NCI-H2081 (cell line): ENCODE measurements around the gene CDH12.
A peak's percentile ranks its signal among the peaks of the same experiment; 100 is the strongest.
"Not testable (repeated sequence)": the region's sequence is repeated elsewhere in the genome, so short reads cannot be mapped to it uniquely, and the experiment has no call there.

Experiments
- DNase-seq, 2 experiments: peaks; one replicate each; lab custom pipeline; 2025; lab: John Stamatoyannopoulos, UW

Gene CDH12

GRCh38 chr5:22650511-22650910 is 202.6 kb downstream of the CDH12 start:
- no peak for DNase-seq

GRCh38 chr5:22649074-22649473 is 204.1 kb downstream of the CDH12 start:
- DNase-seq, result peak; percentile 33 to 80

DNA sequence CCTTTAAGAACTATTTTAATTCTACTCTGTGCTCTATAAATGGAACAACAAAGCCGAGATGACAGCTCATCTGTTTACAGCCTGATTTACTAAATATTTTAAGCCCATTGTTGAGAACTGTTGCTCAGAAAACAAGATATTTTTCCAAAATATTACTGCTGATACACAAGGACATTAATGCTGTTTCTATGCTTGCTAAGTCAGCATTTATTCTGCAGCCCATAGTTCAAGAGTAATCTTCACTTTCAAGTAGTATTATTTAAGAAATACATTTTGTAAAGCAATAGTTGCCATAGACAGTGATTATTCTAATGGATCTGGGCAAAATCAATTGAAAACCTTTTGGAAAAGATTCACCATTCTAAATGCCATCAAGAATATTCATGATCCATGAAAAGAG is 208.3 kb downstream of the CDH12 start:
- DNase-seq, result no peak

DNA sequence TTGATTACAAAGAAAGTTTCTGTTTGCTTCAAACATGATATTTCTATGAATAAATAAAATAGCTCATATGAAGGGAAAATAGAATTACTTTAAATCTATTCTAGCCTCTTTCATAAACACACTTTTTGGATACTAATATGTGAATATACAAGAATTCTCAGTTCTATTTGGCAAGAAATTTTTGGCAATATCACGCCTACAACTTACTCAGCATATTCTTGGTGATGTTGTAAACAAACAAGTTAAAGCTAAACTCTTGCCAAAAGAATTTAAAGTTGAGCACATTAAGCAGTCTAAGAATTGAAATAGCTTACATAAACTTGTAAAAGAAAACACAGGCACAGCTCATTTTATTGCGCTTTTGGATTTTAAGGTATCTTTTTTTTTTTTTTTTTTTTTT is 209.8 kb downstream of the CDH12 start:
- no peak for DNase-seq

DNA sequence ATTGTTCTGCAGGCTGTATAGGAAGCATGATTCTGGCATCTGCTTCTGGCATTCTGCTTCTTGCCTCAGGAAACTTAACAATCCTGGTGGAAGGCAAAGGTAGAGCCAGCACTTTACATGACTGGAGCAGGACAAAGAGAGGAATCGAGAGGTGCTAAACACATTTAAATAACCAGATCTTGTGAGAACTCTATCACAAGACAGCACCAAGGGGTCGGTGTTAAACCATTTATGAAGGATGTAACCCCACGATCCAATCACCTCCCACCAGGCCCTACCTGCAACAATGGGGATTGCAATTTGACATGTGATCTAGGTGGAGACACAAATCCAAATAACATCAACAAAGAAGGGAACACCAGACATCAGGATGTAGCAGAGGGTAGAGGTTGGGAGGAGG is 221.5 kb downstream of the CDH12 start:
- no peak for DNase-seq

- DNase-seq, result no peak
Measured at GRCh38 chr5:22627029-22627428, 226.1 kb downstream of the CDH12 start.

DNA sequence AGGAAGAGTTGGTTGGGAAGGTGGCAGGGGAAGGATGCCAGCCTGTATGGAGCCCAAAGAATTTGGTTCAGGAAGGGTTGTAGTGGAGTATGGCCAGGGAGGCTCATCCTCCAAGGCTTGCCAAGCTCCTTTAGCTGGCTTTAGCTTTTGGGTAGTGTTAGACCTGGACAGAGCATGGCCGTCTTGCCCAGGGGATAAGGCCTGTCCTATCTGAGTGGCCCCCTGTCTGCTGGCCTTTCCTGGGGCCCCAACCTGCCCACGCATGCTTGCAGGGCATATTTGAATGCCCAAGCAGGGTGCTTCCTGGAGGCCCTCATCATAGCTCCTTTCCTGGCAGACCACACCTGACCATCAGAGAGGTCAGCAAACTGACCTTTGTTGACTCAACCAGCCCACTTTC is 227.7 kb downstream of the CDH12 start:
- no peak for DNase-seq

DNA sequence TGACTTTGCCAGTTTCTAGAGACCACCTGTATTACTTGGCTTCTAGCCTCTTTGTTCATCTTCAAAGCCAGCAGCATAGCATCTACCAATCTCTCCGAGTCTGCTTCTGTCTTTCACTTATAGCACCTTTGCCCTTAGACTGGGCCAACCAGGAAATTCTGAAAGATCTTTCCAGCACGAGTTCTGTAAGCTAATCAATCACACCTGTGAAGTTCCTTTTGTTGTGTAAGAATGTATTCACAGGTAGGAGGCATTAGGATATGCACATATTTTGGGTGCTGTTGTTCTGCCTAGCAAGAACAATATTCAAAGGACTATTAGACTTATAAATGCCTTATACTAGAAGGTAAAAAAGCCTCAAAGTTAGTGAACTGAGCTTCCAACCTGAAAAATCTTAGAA is 232.1 kb downstream of the CDH12 start:
- DNase-seq, result no peak

DNA sequence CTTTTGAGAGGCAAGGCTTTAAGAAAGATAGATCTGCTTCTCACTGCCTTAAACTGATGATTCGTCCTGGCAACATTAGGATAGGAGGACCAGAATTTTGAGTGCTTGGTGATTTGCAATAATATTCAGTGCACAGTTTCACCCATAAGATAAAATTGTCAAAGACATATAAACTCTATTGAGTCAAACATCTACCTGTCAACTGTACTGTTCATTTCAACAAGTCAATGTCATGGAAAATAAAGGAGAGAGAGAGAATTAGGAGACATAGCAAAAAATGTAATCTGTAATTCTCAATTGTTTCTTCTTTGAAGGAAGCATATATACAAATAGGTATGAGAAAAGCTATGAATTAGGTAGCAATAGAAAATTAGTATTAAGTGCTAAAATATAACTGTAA is 237.2 kb downstream of the CDH12 start:
- DNase-seq, result no peak

- no peak for DNase-seq
Measured at GRCh38 chr5:22614486-22615094, 238.6 kb downstream of the CDH12 start.

- DNase-seq, result no peak
Measured at GRCh38 chr5:22612928-22613327, 240.2 kb downstream of the CDH12 start.

DNA sequence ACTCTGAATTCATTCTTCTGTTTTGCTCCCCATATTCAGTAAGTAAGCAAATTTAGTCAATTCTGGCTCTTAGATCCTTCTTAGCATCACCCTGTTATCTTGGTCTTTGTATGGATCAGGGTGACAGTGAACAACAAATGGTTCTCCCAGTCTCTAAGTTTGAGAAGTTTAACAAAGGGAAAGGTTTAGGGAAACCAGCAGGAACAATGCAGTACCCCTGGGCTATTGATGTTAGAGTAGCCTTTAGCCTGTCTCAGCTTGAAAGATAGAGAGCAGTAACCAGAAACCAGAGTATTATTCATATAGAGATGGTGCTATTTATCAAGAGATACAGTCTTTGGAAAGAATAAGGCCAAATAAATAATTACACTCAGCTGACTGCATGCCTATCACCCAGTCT is 241.8 kb downstream of the CDH12 start:
- DNase-seq, result no peak

DNA sequence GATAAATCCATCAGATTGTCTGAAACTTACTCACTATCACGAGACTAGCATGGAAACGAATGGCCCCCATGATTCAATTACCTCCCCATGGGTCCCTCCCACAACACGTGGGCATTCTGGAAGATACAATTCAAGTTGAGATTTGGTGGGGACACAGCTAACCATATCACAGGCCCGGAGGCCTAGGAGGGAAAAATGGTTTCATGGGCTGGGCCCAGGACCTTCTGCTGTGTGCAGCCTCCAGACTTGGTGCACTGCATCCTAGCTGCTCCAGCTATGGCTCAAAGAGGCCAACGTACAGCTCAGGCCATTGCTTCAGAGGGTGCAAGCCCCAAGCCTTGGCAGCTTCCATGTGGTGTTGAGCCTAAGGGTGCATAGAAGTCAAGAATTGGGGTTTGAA is 245.6 kb downstream of the CDH12 start:
- not testable (repeated sequence) for DNase-seq

GRCh38 chr5:22605473-22605872 is 247.7 kb downstream of the CDH12 start:
- no peak for DNase-seq

GRCh38 chr5:22604711-22605110 is 248.4 kb downstream of the CDH12 start:
- no peak for DNase-seq

DNA sequence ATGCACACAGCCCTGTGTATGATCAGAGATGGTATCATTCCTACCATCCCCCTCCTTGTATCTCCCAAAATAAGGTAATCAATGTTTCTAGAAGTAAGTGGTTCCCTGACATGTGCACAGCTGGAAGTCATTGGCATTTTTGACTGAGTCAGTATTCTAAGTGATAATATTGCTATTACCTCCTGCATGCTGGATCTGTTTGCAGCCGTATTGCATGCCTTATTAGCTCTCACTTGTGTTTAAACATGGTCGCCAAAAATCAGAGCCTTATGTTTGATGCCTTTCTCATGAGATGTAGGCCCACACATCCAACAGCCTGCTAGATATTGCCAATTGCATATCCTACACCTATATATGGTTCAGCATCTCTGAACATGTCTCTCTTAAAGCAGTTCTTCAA is 254.3 kb downstream of the CDH12 start:
- DNase-seq, result no peak

GRCh38 chr5:22596404-22596970 is 256.7 kb downstream of the CDH12 start:
- no peak for DNase-seq

GRCh38 chr5:22594491-22594890 is 258.7 kb downstream of the CDH12 start:
- no peak for DNase-seq

GRCh38 chr5:22593592-22593991 is 259.6 kb downstream of the CDH12 start:
- no peak for DNase-seq

- DNase-seq, result no peak
Measured at GRCh38 chr5:22591461-22591860, 261.7 kb downstream of the CDH12 start.

DNA sequence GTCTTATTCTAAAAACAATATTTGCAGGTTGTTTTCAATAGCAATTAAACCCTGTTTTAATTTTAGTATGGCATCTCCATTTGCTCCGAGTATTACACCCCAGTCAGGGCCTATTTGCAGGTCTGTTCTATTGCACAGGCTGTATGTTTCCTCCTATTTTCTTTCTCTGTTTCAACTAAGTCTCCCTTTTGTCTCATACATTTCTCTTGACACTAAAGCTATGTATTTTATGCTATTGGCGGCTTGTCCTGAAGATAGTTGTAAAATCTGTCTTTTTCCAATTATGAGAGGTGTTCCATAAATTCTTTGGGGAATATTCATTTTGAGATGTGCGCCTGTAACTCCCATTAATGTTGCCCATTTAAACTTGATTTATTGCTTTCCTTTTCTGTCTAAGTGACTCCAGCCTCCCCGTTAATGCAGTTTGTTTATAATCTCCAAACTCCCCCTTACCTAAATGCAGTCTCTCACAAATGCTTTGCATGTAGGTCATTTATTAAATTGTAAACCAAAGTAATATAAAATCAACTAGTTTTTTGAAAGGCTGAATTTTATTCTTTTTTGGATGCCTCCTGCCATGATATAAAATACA is 262.4 kb downstream of the CDH12 start:
- no peak for DNase-seq

DNA sequence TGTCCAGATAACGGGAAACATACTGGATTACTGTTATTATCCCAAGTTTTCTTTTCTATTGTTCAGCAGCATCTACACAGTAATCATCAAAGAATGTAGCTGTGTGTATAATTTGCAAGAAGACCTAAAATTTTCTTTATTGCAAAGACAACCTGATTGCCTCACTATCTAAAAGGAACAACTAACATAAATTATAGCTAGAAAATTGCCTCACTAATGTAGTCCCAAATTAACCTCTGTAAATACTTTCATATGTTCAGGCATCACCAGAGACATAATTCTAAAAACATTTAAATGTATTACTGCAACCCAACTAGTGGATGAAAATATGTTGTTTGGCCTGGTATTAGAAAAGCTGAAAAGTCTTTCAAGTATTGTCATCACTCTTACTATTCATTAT is 275.4 kb downstream of the CDH12 start:
- peak; percentile 11 to 48 for DNase-seq

GRCh38 chr5:22577006-22577405 is 276.1 kb downstream of the CDH12 start:
- no peak for DNase-seq

- no peak for DNase-seq
Measured at GRCh38 chr5:22572941-22573340, 280.2 kb downstream of the CDH12 start.
